Measurements from ENCODE around the gene MLH3.
"Not testable (repeated sequence)": the region's sequence is repeated elsewhere in the genome, so short reads cannot be mapped to it uniquely, and the experiment has no call there.

GRCh38 chr14:75067765-75068164, 16.5 kb upstream of the MLH3 start:
- TF ChIP-seq POLR2A, CTCF (IDR thresholded peaks at IDR 0.05): not testable (repeated sequence)
